ENCODE data around the gene WFIKKN1. TPM values are rescaled to one million over a fixed set of nuclear protein-coding genes. Genes with fewer than 3 reads are reported as not detected.

The WFIKKN1 gene
- total and polyA plus RNA-seq, 2 experiments from 2014 or later, result 0.43 to 0.88 TPM

- no peaks in the 10 kb centered on the region for H3K9me3 ChIP-seq (ENCODE audit: low read depth)
- 97% methylated on average over 57 of the region's 67 CpGs for WGBS (ENCODE audit: low lambda C conversion rate, missing lambda C conversion rate)
- H3K27ac ChIP-seq, result no peak overlapping the region
- no peaks in the 10 kb centered on the region for H3K9me2 ChIP-seq (replicated peaks; ENCODE audit: insufficient read depth)
- H3K4me1 ChIP-seq (ENCODE audit: insufficient read depth), result peaks cover 27% of the 10 kb centered on the region
- H3K79me2 ChIP-seq, result peaks cover 12% of the 10 kb centered on the region
- H3K36me3 ChIP-seq (replicated peaks; ENCODE audit: insufficient read depth, low read depth), result no peaks in the 10 kb centered on the region
- TF ChIP-seq CTCF (IDR thresholded peaks at IDR 0.05; ENCODE audit: poor library complexity) (no peak), EZH2 (IDR thresholded peaks at IDR 0.05; ENCODE audit: borderline replicate concordance) (no peak), EZH2phosphoT487 (IDR thresholded peaks at IDR 0.05; ENCODE audit: low read depth, severe bottlenecking, unreplicated experiment) (no peak)
- no peak for DNase-seq (ENCODE audit: low spot score)
- no peak overlapping the region for H2AFZ ChIP-seq
- no peaks in the 10 kb centered on the region for H4K20me1 ChIP-seq (ENCODE audit: insufficient read depth, poor library complexity, severe bottlenecking)
- no peak overlapping the region for H3K4me3 ChIP-seq
- no peaks in the 10 kb centered on the region for H3K27me3 ChIP-seq
- no peak overlapping the region for H3K4me2 ChIP-seq
Measured at GRCh38 chr16:632486-633335, 1.9 kb downstream of the WFIKKN1 start.

- Histone ChIP-seq H2AFZ (no peak overlapping the region), H3K36me3 (replicated peaks; ENCODE audit: insufficient read depth, low read depth) (no peaks in the 10 kb centered on the region), H3K27me3 (no peaks in the 10 kb centered on the region), H3K4me1 (ENCODE audit: insufficient read depth) (peaks cover 32% of the 10 kb centered on the region), H3K27ac (no peak overlapping the region), H4K20me1 (ENCODE audit: insufficient read depth, poor library complexity, severe bottlenecking) (no peaks in the 10 kb centered on the region), H3K4me2 (no peak overlapping the region), H3K4me3 (no peak overlapping the region), H3K79me2 (peaks cover 12% of the 10 kb centered on the region), H3K9me2 (replicated peaks; ENCODE audit: insufficient read depth) (no peaks in the 10 kb centered on the region), H3K9me3 (ENCODE audit: low read depth) (no peaks in the 10 kb centered on the region)
- TF ChIP-seq EZH2 (IDR thresholded peaks at IDR 0.05; ENCODE audit: borderline replicate concordance) (no peak), CTCF (IDR thresholded peaks at IDR 0.05; ENCODE audit: poor library complexity) (no peak), EZH2phosphoT487 (IDR thresholded peaks at IDR 0.05; ENCODE audit: low read depth, severe bottlenecking, unreplicated experiment) (no peak)
- 98% methylated on average over 55 of the region's 74 CpGs for WGBS (ENCODE audit: low lambda C conversion rate, missing lambda C conversion rate)
- DNase-seq (ENCODE audit: low spot score), result no peak
Measured at GRCh38 chr16:633336-634050, 2.7 kb downstream of the WFIKKN1 start.

GRCh38 chr16:634051-634670 is 3.4 kb downstream of the WFIKKN1 start:
- DNase-seq (ENCODE audit: low spot score), result no peak
- H4K20me1 ChIP-seq (ENCODE audit: insufficient read depth, poor library complexity, severe bottlenecking), result no peaks in the 10 kb centered on the region
- H3K4me3 ChIP-seq, result no peak overlapping the region
- no peak for TF ChIP-seq CTCF (IDR thresholded peaks at IDR 0.05; ENCODE audit: poor library complexity)
- TF ChIP-seq EZH2phosphoT487 (IDR thresholded peaks at IDR 0.05; ENCODE audit: low read depth, severe bottlenecking, unreplicated experiment), result no peak
- TF ChIP-seq EZH2 (IDR thresholded peaks at IDR 0.05; ENCODE audit: borderline replicate concordance), result no peak
- no peak overlapping the region for H3K27ac ChIP-seq
- H3K9me2 ChIP-seq (replicated peaks; ENCODE audit: insufficient read depth), result no peaks in the 10 kb centered on the region
- no peaks in the 10 kb centered on the region for H3K36me3 ChIP-seq (replicated peaks; ENCODE audit: insufficient read depth, low read depth)
- H2AFZ ChIP-seq, result no peak overlapping the region
- H3K4me1 ChIP-seq (ENCODE audit: insufficient read depth), result peaks cover 32% of the 10 kb centered on the region
- no peaks in the 10 kb centered on the region for H3K9me3 ChIP-seq (ENCODE audit: low read depth)
- no peaks in the 10 kb centered on the region for H3K27me3 ChIP-seq
- H3K79me2 ChIP-seq, result peaks cover 12% of the 10 kb centered on the region
- 92% methylated on average over 22 of the region's 22 CpGs for WGBS (ENCODE audit: low lambda C conversion rate, missing lambda C conversion rate)
- H3K4me2 ChIP-seq, result no peak overlapping the region
